A549 (cell line): ENCODE results near the gene CD164L2.

Experiments
- CEBPB ChIP-seq, 2 experiments: fragments of >200 bp in 1 of 2; sonication (Bioruptor Twin) in 1 of 2; formaldehyde crosslinking in 1 of 2; IDR thresholded peaks; 2 replicates each; pipeline ENCODE4 v1.6.1; 2012 to 2016
- CHD2 ChIP-seq: fragments of 150-350 bp; IDR thresholded peaks from 2 replicates; pipeline ENCODE4 v1.6.1; 2014; ENCODE audit warnings: low read length; ENCODE audit not compliant: partially characterized antibody
- CTCF ChIP-seq: fragments of >200 bp; sonication (Bioruptor Twin); formaldehyde crosslinking; IDR thresholded peaks from 3 replicates; pipeline ENCODE4 v1.5.1; 2016
- E2F6 ChIP-seq: IDR thresholded peaks from 2 replicates; pipeline ENCODE4 v1.6.1; 2012; ENCODE audit warnings: low read depth, borderline replicate concordance
- ESRRA ChIP-seq: fragments of 150-350 bp; IDR thresholded peaks from 2 replicates; pipeline ENCODE4 v1.6.1; 2014; ENCODE audit warnings: mild to moderate bottlenecking, low read length, borderline replicate concordance
- FOSL2 ChIP-seq, 2 experiments: fragments of 450-650 bp in 1 of 2; fragments of >200 bp in 1 of 2; sonication (Bioruptor Twin) in 1 of 2; formaldehyde crosslinking; IDR thresholded peaks; 2 replicates each; pipeline versions ENCODE4 v1.5.0 to v1.6.1; 2016 to 2020; ENCODE audit warnings: mild to moderate bottlenecking in 1 of 2, moderate library complexity in 1 of 2
- JUN ChIP-seq, 2 experiments: fragments of >200 bp; sonication (Bioruptor Twin); formaldehyde crosslinking; IDR thresholded peaks; 2 replicates in 1 of 2; 3 replicates in 1 of 2; pipeline ENCODE4 v1.6.1; 2016 to 2017
- NR3C1 ChIP-seq: fragments of >200 bp; sonication (Bioruptor Twin); formaldehyde crosslinking; IDR thresholded peaks from 3 replicates; pipeline ENCODE4 v1.6.1; 2017
- POLR2A ChIP-seq: IDR thresholded peaks from 2 replicates; pipeline ENCODE4 v1.6.1; 2012; ENCODE audit warnings: mild to moderate bottlenecking, low read length
- RAD21 ChIP-seq, 2 experiments: fragments of >200 bp in 1 of 2; sonication (Bioruptor Twin) in 1 of 2; formaldehyde crosslinking in 1 of 2; IDR thresholded peaks in 1 of 2; conservative IDR thresholded peaks in 1 of 2; 2 replicates in 1 of 2; 3 replicates in 1 of 2; pipeline ENCODE4 v1.6.1; 2012 to 2018; ENCODE audit warnings: inconsistent platforms in 1 of 2
- TF ChIP-seq, protein P1 (sequence below): fragments of 200-600 bp; sonication (generic); IDR thresholded peaks from 2 replicates; pipeline ENCODE4 v1.6.1; 2016; ENCODE audit warnings: antibody characterized with exemption, mild to moderate bottlenecking, moderate library complexity

DNA sequence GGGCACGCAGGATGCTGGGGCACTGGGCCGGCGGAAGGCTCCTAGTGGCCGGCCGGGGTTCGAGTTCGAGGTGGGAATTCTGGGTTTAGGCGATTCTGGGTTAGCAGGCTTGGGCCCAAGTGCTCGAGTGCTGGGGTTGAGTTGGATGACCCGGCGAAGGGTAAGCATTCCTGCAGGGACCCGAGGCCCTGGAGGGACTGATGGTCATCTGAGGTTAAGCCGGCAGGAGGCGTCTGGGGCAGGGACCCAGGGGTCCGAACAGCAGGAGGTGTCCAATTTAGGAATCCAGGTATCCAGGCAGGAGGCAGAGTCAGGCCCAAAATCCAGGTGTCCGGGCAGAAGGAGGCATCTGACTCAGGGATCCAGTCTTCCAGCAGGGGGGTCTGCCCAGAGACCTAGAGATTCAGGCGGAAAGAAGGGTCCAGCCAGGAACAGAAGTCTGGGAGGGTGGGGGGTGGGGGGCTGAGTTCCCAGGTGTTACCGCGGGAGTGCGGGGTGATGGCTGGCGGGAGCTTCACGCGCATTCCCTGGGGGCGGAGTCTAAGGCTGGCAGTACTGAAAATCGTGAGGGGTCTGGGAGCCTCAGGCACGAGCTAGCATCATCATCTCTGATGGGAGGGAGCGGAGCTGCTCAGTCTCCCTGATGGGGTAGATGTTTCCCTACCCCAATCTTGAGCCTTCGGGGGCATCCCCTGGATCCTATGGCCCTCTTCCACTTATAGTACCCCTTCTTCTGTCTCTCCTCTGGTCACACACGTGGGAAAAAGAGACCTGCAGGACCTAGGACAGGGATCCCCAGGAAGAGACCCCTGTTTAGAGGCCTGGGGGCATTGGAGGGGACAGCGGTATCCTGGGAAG is 9.9 kb upstream of the CD164L2 start:
- no peak for TF ChIP-seq CEBPB (IDR thresholded peaks at IDR 0.05)
- TF ChIP-seq, protein P1, sequence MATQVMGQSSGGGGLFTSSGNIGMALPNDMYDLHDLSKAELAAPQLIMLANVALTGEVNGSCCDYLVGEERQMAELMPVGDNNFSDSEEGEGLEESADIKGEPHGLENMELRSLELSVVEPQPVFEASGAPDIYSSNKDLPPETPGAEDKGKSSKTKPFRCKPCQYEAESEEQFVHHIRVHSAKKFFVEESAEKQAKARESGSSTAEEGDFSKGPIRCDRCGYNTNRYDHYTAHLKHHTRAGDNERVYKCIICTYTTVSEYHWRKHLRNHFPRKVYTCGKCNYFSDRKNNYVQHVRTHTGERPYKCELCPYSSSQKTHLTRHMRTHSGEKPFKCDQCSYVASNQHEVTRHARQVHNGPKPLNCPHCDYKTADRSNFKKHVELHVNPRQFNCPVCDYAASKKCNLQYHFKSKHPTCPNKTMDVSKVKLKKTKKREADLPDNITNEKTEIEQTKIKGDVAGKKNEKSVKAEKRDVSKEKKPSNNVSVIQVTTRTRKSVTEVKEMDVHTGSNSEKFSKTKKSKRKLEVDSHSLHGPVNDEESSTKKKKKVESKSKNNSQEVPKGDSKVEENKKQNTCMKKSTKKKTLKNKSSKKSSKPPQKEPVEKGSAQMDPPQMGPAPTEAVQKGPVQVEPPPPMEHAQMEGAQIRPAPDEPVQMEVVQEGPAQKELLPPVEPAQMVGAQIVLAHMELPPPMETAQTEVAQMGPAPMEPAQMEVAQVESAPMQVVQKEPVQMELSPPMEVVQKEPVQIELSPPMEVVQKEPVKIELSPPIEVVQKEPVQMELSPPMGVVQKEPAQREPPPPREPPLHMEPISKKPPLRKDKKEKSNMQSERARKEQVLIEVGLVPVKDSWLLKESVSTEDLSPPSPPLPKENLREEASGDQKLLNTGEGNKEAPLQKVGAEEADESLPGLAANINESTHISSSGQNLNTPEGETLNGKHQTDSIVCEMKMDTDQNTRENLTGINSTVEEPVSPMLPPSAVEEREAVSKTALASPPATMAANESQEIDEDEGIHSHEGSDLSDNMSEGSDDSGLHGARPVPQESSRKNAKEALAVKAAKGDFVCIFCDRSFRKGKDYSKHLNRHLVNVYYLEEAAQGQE = no peak
- no peak for TF ChIP-seq CTCF
- no peak for TF ChIP-seq NR3C1
- TF ChIP-seq RAD21 (conservative IDR thresholded peaks at IDR 0.05 in 1 of 2, IDR thresholded peaks at IDR 0.05 in 1 of 2) = no peak
- TF ChIP-seq CHD2 = no peak
- TF ChIP-seq JUN (IDR thresholded peaks at IDR 0.05) = no peak
- TF ChIP-seq E2F6 = no peak; the same call in 1 of the 2 replicates
- TF ChIP-seq ESRRA = no peak
- TF ChIP-seq POLR2A = no peak
- no peak for TF ChIP-seq FOSL2 (IDR thresholded peaks at IDR 0.05)
- TF ChIP-seq FOSL2 (CRISPR knock-in tag; IDR thresholded peaks at IDR 0.05) = no peak
